HEK293 (cell line): ENCODE measurements around the gene GSK3B.

Experiments
- CTCF ChIA-PET: fragments of 350-600 bp; formaldehyde crosslinking; extraction: SDS; loops from one replicate; lab custom pipeline; 2021; ENCODE audit warnings: antibody characterized with exemption; lab: Yijun Ruan, JAX
- POLR2A ChIA-PET: fragments of 300-600 bp; formaldehyde crosslinking; extraction: SDS; loops from one replicate; lab custom pipeline; 2020; ENCODE audit warnings: antibody characterized with exemption, inconsistent platforms; lab: Yijun Ruan, JAX
- H3K27ac ChIP-seq: fragments of 200-500 bp; sonication (Bioruptor generic); 2 replicates; pipeline ENCODE4 v1.5.1; 2014; ENCODE audit warnings: low read depth, low read length, control low read depth, inconsistent platforms; ENCODE audit errors: extremely low read depth
- H3K36me3 ChIP-seq, 2 experiments: fragments of 200-500 bp in 1 of 2; sonication (Bioruptor generic) in 1 of 2; 1 replicate in 1 of 2; 2 replicates in 1 of 2; pipeline ENCODE4 v1.5.1; 2014 to 2017; ENCODE audit warnings: inconsistent platforms in 2 of 2, low read length in 2 of 2; ENCODE audit not compliant: control insufficient read depth in 2 of 2, insufficient read depth in 1 of 2
- H3K4me1 ChIP-seq: fragments of 200-500 bp; sonication (Bioruptor generic); 2 replicates; pipeline ENCODE4 v1.5.1; 2014; ENCODE audit warnings: mild to moderate bottlenecking, low read length, inconsistent platforms; ENCODE audit not compliant: control insufficient read depth, insufficient read depth
- H3K4me3 ChIP-seq: 2 replicates; pipeline ENCODE4 v1.5.1; 2011; ENCODE audit warnings: low read depth, mild to moderate bottlenecking, control low read depth, low read length, moderate library complexity
- H3K9me3 ChIP-seq: fragments of 200-500 bp; sonication (Bioruptor generic); 2 replicates; pipeline ENCODE4 v1.5.1; 2014; ENCODE audit warnings: low read depth, low read length, inconsistent platforms; ENCODE audit not compliant: control insufficient read depth, insufficient read depth
- BCL11A ChIP-seq: fragments of 450-650 bp; formaldehyde crosslinking; IDR thresholded peaks from 2 replicates; pipeline ENCODE4 v1.5.1; 2016; ENCODE audit warnings: low read depth, missing biosample characterization, missing genetic modification characterization
- GLIS2 ChIP-seq: fragments of 450-650 bp; formaldehyde crosslinking; IDR thresholded peaks from 2 replicates; pipeline ENCODE4 v1.5.1; 2016; ENCODE audit warnings: missing biosample characterization, missing genetic modification characterization
- IKZF3 ChIP-seq: fragments of 450-650 bp; IDR thresholded peaks from 2 replicates; pipeline ENCODE4 v1.5.0; 2018; ENCODE audit warnings: missing biosample characterization, mild to moderate bottlenecking, missing genetic modification characterization, moderate library complexity
- KLF8 ChIP-seq: fragments of 450-650 bp; formaldehyde crosslinking; IDR thresholded peaks from 2 replicates; pipeline ENCODE4 v1.5.1; 2016; ENCODE audit warnings: missing biosample characterization, missing genetic modification characterization
- PRDM4 ChIP-seq: fragments of 450-650 bp; formaldehyde crosslinking; IDR thresholded peaks from 2 replicates; pipeline ENCODE4 v1.5.1; 2017; ENCODE audit warnings: missing biosample characterization, missing genetic modification characterization
- SETDB1 ChIP-seq: IDR thresholded peaks from one replicate; pipeline ENCODE4 v1.6.1; 2017; ENCODE audit warnings: mild to moderate bottlenecking, low read length, moderate library complexity, mixed read lengths; ENCODE audit not compliant: insufficient read length
- ZFHX2 ChIP-seq: fragments of 450-650 bp; formaldehyde crosslinking; conservative IDR thresholded peaks from 2 replicates; pipeline ENCODE4 v1.5.1; 2016; ENCODE audit warnings: missing biosample characterization, missing genetic modification characterization
- ZNF112 ChIP-seq: fragments of 450-650 bp; formaldehyde crosslinking; IDR thresholded peaks from 2 replicates; pipeline ENCODE4 v1.5.0; 2017; ENCODE audit warnings: missing biosample characterization, missing genetic modification characterization
- ZNF302 ChIP-seq: fragments of 450-650 bp; formaldehyde crosslinking; IDR thresholded peaks from 2 replicates; pipeline ENCODE4 v1.5.1; 2016; ENCODE audit warnings: missing biosample characterization, missing genetic modification characterization, low read depth
- ZNF394 ChIP-seq: fragments of 450-650 bp; formaldehyde crosslinking; IDR thresholded peaks from 2 replicates; pipeline ENCODE4 v1.5.1; 2016; ENCODE audit warnings: missing biosample characterization, missing genetic modification characterization, mild to moderate bottlenecking, moderate library complexity, borderline replicate concordance
- ZNF510 ChIP-seq: fragments of 450-650 bp; formaldehyde crosslinking; IDR thresholded peaks from 2 replicates; pipeline ENCODE4 v1.5.1; 2018; ENCODE audit warnings: mild to moderate bottlenecking, missing genetic modification characterization, missing biosample characterization; ENCODE audit not compliant: insufficient replicate concordance
- ZNF548 ChIP-seq: fragments of 450-650 bp; formaldehyde crosslinking; IDR thresholded peaks from 2 replicates; pipeline ENCODE4 v1.5.1; 2016; ENCODE audit warnings: missing biosample characterization, missing genetic modification characterization
- ZNF747 ChIP-seq: fragments of 450-650 bp; formaldehyde crosslinking; IDR thresholded peaks from 2 replicates; pipeline ENCODE4 v1.5.1; 2016; ENCODE audit warnings: missing biosample characterization, missing genetic modification characterization
- TF ChIP-seq, protein P1 (sequence below): fragments of 450-650 bp; IDR thresholded peaks from 2 replicates; pipeline ENCODE4 v1.5.1; 2018; ENCODE audit warnings: missing biosample characterization, mild to moderate bottlenecking, missing genetic modification characterization
- TF ChIP-seq, protein P2 (sequence below): fragments of 450-650 bp; IDR thresholded peaks from 2 replicates; pipeline ENCODE4 v1.5.1; 2018; ENCODE audit warnings: missing biosample characterization, missing genetic modification characterization
- TF ChIP-seq, protein P3 (sequence below): fragments of 450-650 bp; formaldehyde crosslinking; IDR thresholded peaks from 2 replicates; pipeline ENCODE4; 2016; ENCODE audit warnings: missing biosample characterization, missing genetic modification characterization

GSK3B gene

DNA sequence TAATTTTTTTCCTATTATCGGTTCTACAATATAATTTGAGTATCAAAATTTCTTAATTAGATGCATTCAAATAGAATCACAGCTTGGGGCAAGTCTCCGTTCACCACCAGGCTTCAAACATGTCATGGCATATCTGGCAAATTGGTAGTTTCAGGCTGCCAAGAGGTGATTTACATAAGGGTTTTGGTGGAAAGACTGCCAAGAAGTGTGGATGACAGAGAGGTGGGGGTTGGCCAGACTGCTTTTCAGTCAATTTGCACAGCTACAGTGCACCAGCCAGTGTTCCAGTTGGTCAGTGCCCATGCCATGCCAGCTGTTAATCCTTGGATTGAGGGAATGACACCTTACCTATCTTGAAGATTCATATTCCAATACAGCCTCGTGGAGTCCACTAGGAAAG is 8.4 kb upstream of the GSK3B start:
- Histone ChIP-seq H3K4me3 (no peak overlapping the region), H3K9me3 (no peaks in the 10 kb centered on the region), H3K4me1 (no peaks in the 10 kb centered on the region; the same call in 1 of the 2 replicates), H3K36me3 (peaks cover 9 to 12% of the 10 kb centered on the region in 2 experiments; a peak in 2 of 3 replicates), H3K27ac (no peak overlapping the region)
- TF ChIP-seq KLF8 (no peak), IKZF3 (tag by site-specific recombination) (no peak), ZNF747 (tag by site-specific recombination) (no peak), ZNF112 (no peak), SETDB1 (no peak), ZNF302 (tag by site-specific recombination) (no peak), PRDM4 (tag by site-specific recombination) (no peak), ZFHX2 (tag by site-specific recombination) (no peak), BCL11A (tag by site-specific recombination) (no peak)
- TF ChIP-seq, protein P1, sequence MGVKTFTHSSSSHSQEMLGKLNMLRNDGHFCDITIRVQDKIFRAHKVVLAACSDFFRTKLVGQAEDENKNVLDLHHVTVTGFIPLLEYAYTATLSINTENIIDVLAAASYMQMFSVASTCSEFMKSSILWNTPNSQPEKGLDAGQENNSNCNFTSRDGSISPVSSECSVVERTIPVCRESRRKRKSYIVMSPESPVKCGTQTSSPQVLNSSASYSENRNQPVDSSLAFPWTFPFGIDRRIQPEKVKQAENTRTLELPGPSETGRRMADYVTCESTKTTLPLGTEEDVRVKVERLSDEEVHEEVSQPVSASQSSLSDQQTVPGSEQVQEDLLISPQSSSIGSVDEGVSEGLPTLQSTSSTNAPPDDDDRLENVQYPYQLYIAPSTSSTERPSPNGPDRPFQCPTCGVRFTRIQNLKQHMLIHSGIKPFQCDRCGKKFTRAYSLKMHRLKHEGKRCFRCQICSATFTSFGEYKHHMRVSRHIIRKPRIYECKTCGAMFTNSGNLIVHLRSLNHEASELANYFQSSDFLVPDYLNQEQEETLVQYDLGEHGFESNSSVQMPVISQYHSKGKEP (tag by site-specific recombination), result no peak
- TF ChIP-seq, protein P2, sequence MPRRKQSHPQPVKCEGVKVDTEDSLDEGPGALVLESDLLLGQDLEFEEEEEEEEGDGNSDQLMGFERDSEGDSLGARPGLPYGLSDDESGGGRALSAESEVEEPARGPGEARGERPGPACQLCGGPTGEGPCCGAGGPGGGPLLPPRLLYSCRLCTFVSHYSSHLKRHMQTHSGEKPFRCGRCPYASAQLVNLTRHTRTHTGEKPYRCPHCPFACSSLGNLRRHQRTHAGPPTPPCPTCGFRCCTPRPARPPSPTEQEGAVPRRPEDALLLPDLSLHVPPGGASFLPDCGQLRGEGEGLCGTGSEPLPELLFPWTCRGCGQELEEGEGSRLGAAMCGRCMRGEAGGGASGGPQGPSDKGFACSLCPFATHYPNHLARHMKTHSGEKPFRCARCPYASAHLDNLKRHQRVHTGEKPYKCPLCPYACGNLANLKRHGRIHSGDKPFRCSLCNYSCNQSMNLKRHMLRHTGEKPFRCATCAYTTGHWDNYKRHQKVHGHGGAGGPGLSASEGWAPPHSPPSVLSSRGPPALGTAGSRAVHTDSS (tag by site-specific recombination), result no peak
- TF ChIP-seq, protein P3, sequence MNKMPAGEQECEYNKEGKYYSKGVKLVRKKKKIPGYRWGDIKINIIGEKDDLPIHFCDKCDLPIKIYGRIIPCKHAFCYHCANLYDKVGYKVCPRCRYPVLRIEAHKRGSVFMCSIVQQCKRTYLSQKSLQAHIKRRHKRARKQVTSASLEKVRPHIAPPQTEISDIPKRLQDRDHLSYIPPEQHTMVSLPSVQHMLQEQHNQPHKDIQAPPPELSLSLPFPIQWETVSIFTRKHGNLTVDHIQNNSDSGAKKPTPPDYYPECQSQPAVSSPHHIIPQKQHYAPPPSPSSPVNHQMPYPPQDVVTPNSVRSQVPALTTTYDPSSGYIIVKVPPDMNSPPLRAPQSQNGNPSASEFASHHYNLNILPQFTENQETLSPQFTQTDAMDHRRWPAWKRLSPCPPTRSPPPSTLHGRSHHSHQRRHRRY (tag by site-specific recombination), result no peak
- ChIA-PET POLR2A (no interaction called here), CTCF (no interaction called here)

GRCh38 chr3:120102232-120102631 is 8.0 kb upstream of the GSK3B start:
- Histone ChIP-seq H3K4me3 (no peak overlapping the region), H3K36me3 (peaks cover 9 to 12% of the 10 kb centered on the region in 2 experiments; a peak in 2 of 3 replicates), H3K4me1 (no peaks in the 10 kb centered on the region; the same call in 1 of the 2 replicates), H3K9me3 (no peaks in the 10 kb centered on the region), H3K27ac (no peak overlapping the region)
- POLR2A ChIA-PET, result no interaction called here
- TF ChIP-seq ZNF394 (no peak), BCL11A (tag by site-specific recombination) (no peak), ZNF510 (tag by site-specific recombination) (no peak), GLIS2 (tag by site-specific recombination) (no peak), ZNF548 (tag by site-specific recombination) (no peak)
- CTCF ChIA-PET, result no interaction called here
